K562 (cell line): ENCODE measurements around the gene GIMAP1. TPM values are rescaled to one million over a fixed set of nuclear protein-coding genes. Genes with fewer than 3 reads are reported as not detected.

Experiments
- ATAC-seq: fragments of 200-7000 bp; cut with Tn5 transposase; 3 replicates; pipeline ENCODE4 v1.9.1; 2020; ENCODE audit warnings: moderate library complexity
- BruUV-seq: library from RNA; stranded (reverse); fragments of 400-500 nt; replicated peaks from 2 replicates; lab custom pipeline; 2021; lab: Mats Ljungman, UMichigan
- CTCF ChIA-PET: fragments of 300-600 bp; formaldehyde crosslinking; extraction: SDS; loops from one replicate; lab custom pipeline; 2021; ENCODE audit warnings: low intra/inter-chr PET ratio; lab: Yijun Ruan, JAX
- POLR2A ChIA-PET: fragments of 300-600, 350-650 bp; sonication (Branson Sonifier 250); formaldehyde crosslinking; extraction: SDS; loops from one replicate; lab custom pipeline; 2021; ENCODE audit warnings: antibody characterized with exemption, inconsistent platforms; lab: Yijun Ruan, JAX
- DNase-seq, 4 experiments: peaks; one replicate each; pipeline versions ENCODE4 v3.0.0 to v3.0.0-alpha.2; 2011 to 2018; ENCODE audit warnings: low spot score in 3 of 4, mixed read lengths in 3 of 4; ENCODE audit errors: extremely low read depth in 1 of 4
- FAIRE-seq: peaks from 2 replicates; lab custom pipeline; 2011; peaks lifted over from hg19 to GRCh38; lab: Jason Lieb, UNC
- H2AFZ ChIP-seq: 2 replicates; pipeline ENCODE4 v1.6.0; 2011; ENCODE audit warnings: low read depth, low read length, control low read depth, inconsistent platforms
- H3K27ac ChIP-seq: fragments of 200-600 bp; 3 replicates; pipeline ENCODE4 v1.8.0; 2011; ENCODE audit warnings: low read depth, mild to moderate bottlenecking, control low read depth, inconsistent platforms, low read length, moderate library complexity, mixed read lengths; ENCODE audit errors: extremely low read depth
- H3K27me3 ChIP-seq, 2 experiments: fragments of 300-600 bp in 1 of 2; 2 replicates in 1 of 2; 3 replicates in 1 of 2; pipeline versions ENCODE4 v1.6.0 to v1.8.0; 2011; ENCODE audit warnings: inconsistent platforms in 2 of 2, low read length in 2 of 2, mild to moderate bottlenecking in 1 of 2, mixed read lengths in 1 of 2, moderate library complexity in 1 of 2; ENCODE audit not compliant: control insufficient read depth in 2 of 2, insufficient read depth in 2 of 2
- H3K36me3 ChIP-seq: fragments of 300-600 bp; 3 replicates; pipeline ENCODE4 v1.8.0; 2011; ENCODE audit warnings: mild to moderate bottlenecking, low read length, inconsistent platforms; ENCODE audit not compliant: control insufficient read depth, insufficient read depth
- H3K4me1 ChIP-seq, 2 experiments: fragments of 200-600 bp in 1 of 2; replicated peaks in 1 of 2; 2 replicates in 1 of 2; 3 replicates in 1 of 2; pipeline versions ENCODE4 v1.5.1 to v1.8.0; 2011; ENCODE audit warnings: inconsistent platforms in 2 of 2, low read length in 2 of 2, mild to moderate bottlenecking in 1 of 2, mixed read lengths in 1 of 2, moderate library complexity in 1 of 2; ENCODE audit not compliant: control insufficient read depth in 2 of 2, insufficient read depth in 2 of 2
- H3K4me2 ChIP-seq: 2 replicates; pipeline ENCODE4 v1.6.1; 2011; ENCODE audit warnings: low read length, control low read depth, inconsistent platforms, mixed read lengths; ENCODE audit not compliant: insufficient read depth
- H3K4me3 ChIP-seq: fragments of 200-600 bp; sonication (generic), shearing (Covaris generic); 2 replicates; pipeline ENCODE4 v1.5.1; 2016; ENCODE audit warnings: control low read depth, inconsistent platforms
- H3K79me2 ChIP-seq: fragments of 200-600 bp; 3 replicates; pipeline ENCODE4 v1.8.0; 2011; ENCODE audit warnings: low read length, inconsistent platforms; ENCODE audit not compliant: control insufficient read depth, insufficient read depth
- H3K9ac ChIP-seq, 2 experiments: 2 replicates each; pipeline versions ENCODE4 v1.6.0 to v1.6.1; 2011; ENCODE audit warnings: low read depth in 2 of 2, low read length in 2 of 2, control low read depth in 1 of 2, inconsistent platforms in 1 of 2, mild to moderate bottlenecking in 1 of 2, mixed read lengths in 1 of 2; ENCODE audit not compliant: insufficient read depth in 1 of 2
- H3K9me1 ChIP-seq: one replicate; pipeline ENCODE4 v1.6.0; 2011; ENCODE audit warnings: inconsistent platforms, mild to moderate bottlenecking, low read length, moderate library complexity; ENCODE audit not compliant: control insufficient read depth, insufficient read depth
- H3K9me3 ChIP-seq: replicated peaks from 2 replicates; pipeline ENCODE4 v1.5.1; 2011; ENCODE audit warnings: low read depth, low read length, inconsistent platforms; ENCODE audit not compliant: control insufficient read depth, insufficient read depth
- H4K20me1 ChIP-seq: replicated peaks from 2 replicates; pipeline ENCODE4 v1.6.1; 2011; ENCODE audit warnings: low read length, inconsistent platforms, mixed read lengths; ENCODE audit not compliant: control insufficient read depth, insufficient read depth
- BCOR ChIP-seq: fragments of 450-650 bp; IDR thresholded peaks from 2 replicates; pipeline ENCODE4 v1.6.1; 2016
- BHLHE40 ChIP-seq: IDR thresholded peaks from 2 replicates; pipeline ENCODE4 v1.6.1; 2011; ENCODE audit warnings: low read length, improper control_type of control experiment
- CBFA2T3 ChIP-seq: fragments of 450-650 bp; IDR thresholded peaks from 2 replicates; pipeline ENCODE4 v1.6.1; 2017
- ELF1 ChIP-seq: fragments of 200-800 bp; sonication (Bioruptor generic); IDR thresholded peaks from 2 replicates; pipeline ENCODE4 v1.6.1; 2016; ENCODE audit warnings: missing genetic modification characterization, missing compliant biosample characterization
- ETV6 ChIP-seq, 3 experiments: fragments of 150-350 bp in 1 of 3; sonication (generic) in 1 of 3; formaldehyde crosslinking in 1 of 3; IDR thresholded peaks; 2 replicates each; pipeline versions ENCODE4 v1.6.1 to v1.8.0; 2014 to 2022; ENCODE audit warnings: borderline replicate concordance in 2 of 3, low read depth in 2 of 3, antibody characterized with exemption in 1 of 3, low read length in 1 of 3, mild to moderate bottlenecking in 1 of 3, missing genetic modification reagents in 1 of 3
- FOXA3 ChIP-seq, 2 experiments: fragments of 450-650 bp in 1 of 2; sonication (generic) in 1 of 2; formaldehyde crosslinking; IDR thresholded peaks in 1 of 2; conservative IDR thresholded peaks in 1 of 2; 2 replicates each; pipeline versions ENCODE4 v1.4.0 to v1.8.0; 2020 to 2022; ENCODE audit warnings: mild to moderate bottlenecking in 2 of 2, missing genetic modification reagents in 1 of 2
- FOXJ2 ChIP-seq: fragments of 200-800 bp; sonication (Bioruptor generic); IDR thresholded peaks from 2 replicates; pipeline ENCODE4 v1.6.1; 2016; ENCODE audit warnings: missing genetic modification characterization, missing compliant biosample characterization
- NFE2L1 ChIP-seq: fragments of 450-650 bp; IDR thresholded peaks from 2 replicates; pipeline ENCODE4 v1.6.1; 2016; ENCODE audit warnings: missing genetic modification characterization, low read depth, mild to moderate bottlenecking, missing compliant biosample characterization, moderate library complexity, borderline replicate concordance
- RBM15 ChIP-seq: fragments of 200-400 bp; formaldehyde crosslinking; IDR thresholded peaks from 2 replicates; pipeline ENCODE4 v1.6.1; 2018; ENCODE audit warnings: mild to moderate bottlenecking, low read length, moderate library complexity; ENCODE audit not compliant: insufficient read depth
- THAP12 ChIP-seq: fragments of 250-450 bp; sonication (Bioruptor Pico); IDR thresholded peaks from 2 replicates; pipeline ENCODE4 v1.9.0; 2021; ENCODE audit warnings: mild to moderate bottlenecking, inconsistent platforms
- THRAP3 ChIP-seq: fragments of 450-650 bp; IDR thresholded peaks from 2 replicates; pipeline ENCODE4 v1.6.1; 2016; ENCODE audit warnings: mild to moderate bottlenecking, inconsistent platforms, borderline replicate concordance
- ZNF232 ChIP-seq: sonication (generic); formaldehyde crosslinking; IDR thresholded peaks from 2 replicates; pipeline ENCODE4 v1.8.0; 2022; ENCODE audit warnings: mild to moderate bottlenecking, missing genetic modification reagents
- ZNF431 ChIP-seq: sonication (generic); formaldehyde crosslinking; IDR thresholded peaks from 2 replicates; pipeline ENCODE4 v1.8.0; 2022; ENCODE audit warnings: mild to moderate bottlenecking, missing genetic modification reagents
- ZNF583 ChIP-seq: fragments of 250-450 bp; sonication (Bioruptor Pico); IDR thresholded peaks from 2 replicates; pipeline ENCODE4 v1.4.0; 2020
- WGBS: fragments of 100-300 bp; shearing (Covaris generic); methylation state at CpG from one replicate; pipeline ENCODE4 v1.1.6; 2016; ENCODE audit warnings: low coverage, mixed read lengths; ENCODE audit not compliant: insufficient coverage; ENCODE audit errors: missing lambda C conversion rate; 5-methylcytosine and 5-hydroxymethylcytosine counted together
- in situ Hi-C: fragments of 300-500 bp; cut with MboI; formaldehyde crosslinking; loops from 4 replicates; pipeline ENCODE4 v1.15.0; 2018; ENCODE audit warnings: inconsistent platforms, mixed read lengths
- intact Hi-C: fragments of 100-400 bp; cut with micrococcal nuclease; formaldehyde crosslinking; loops from 2 replicates; pipeline ENCODE4 v1.14.2; 2022
- polyA plus RNA-seq, 8 experiments: library from polyadenylated mRNA; depleted of rRNA in 4 of 8; stranded (reverse) in 5 of 8; unstranded in 3 of 8; fragments of >200 nt; fragmentation: Nextera tagmentation in 2 of 8; fragmentation: Illumina TruSeq in 1 of 8; extraction: Ambion mirVana in 2 of 8; extraction: Trizol in 1 of 8; gene quantifications; 2 replicates each; pipeline versions ENCODE4 v1.2.1 to v1.2.3, GENCODE V29; 2011 to 2014; ENCODE audit warnings: inconsistent platforms in 1 of 8, missing spikeins in 1 of 8
- total RNA-seq, 7 experiments: library from RNA; depleted of rRNA in 6 of 7; stranded (reverse); fragments of >200 nt in 6 of 7; fragmentation: Illumina TruSeq in 2 of 7; extraction: Trizol in 2 of 7; gene quantifications; 2 replicates each; pipeline versions ENCODE4 v1.2.1 to v1.2.3, GENCODE V29; 2011 to 2021; ENCODE audit warnings: low replicate concordance in 1 of 7

Gene GIMAP1
- total and polyA plus RNA-seq, 9 of the 15 experiments (the other 6 are each of a cell fraction or from before 2014, with no cell fraction given) = 0.04 to 0.13 TPM; not detected in 7

- Histone ChIP-seq H3K9me1 (no peaks in the 10 kb centered on the region), H3K36me3 (no peaks in the 10 kb centered on the region), H3K27me3 (peaks cover 12 to 32% of the 10 kb centered on the region in 2 experiments), H3K4me3 (no peak overlapping the region), H4K20me1 (peaks cover 5% of the 10 kb centered on the region; the same call in 1 of the 2 replicates), H3K9me3 (no peaks in the 10 kb centered on the region), H3K79me2 (no peaks in the 10 kb centered on the region), H2AFZ (no peak overlapping the region), H3K9ac (no peak overlapping the region), H3K4me1 (no peaks in the 10 kb centered on the region), H3K27ac (no peak overlapping the region), H3K4me2 (no peak overlapping the region)
- peak; percentile 42 for FAIRE-seq
- DNase-seq = peak in 2 of 4 experiments; percentile 4 to 18
- ATAC-seq = no peak
- intact Hi-C loops (loop anchor here (10.0 kb wide), 2 partner anchors 227 to 397 kb away; no protein-coding TSS in a partner anchor), in situ Hi-C loops (loop anchor here (25.0 kb wide), 1 partner anchor 464 kb away; no protein-coding TSS in a partner anchor)
- POLR2A ChIA-PET = no interaction called here
- TF ChIP-seq FOXJ2 (tag) (no peak), ETV6 (IDR thresholded peaks at IDR 0.05; ENCODE audit: borderline replicate concordance in 1 of 2, low read depth in 2 of 2, low read length in 1 of 2) (no peak), ETV6 (CRISPR knock-in tag; IDR thresholded peaks at IDR 0.05; ENCODE audit: borderline replicate concordance) (no peak), BCOR (no peak), RBM15 (no peak), FOXA3 (CRISPR knock-in tag; conservative IDR thresholded peaks at IDR 0.05 in 1 of 2, IDR thresholded peaks at IDR 0.05 in 1 of 2) (peak in 1 of 2 experiments; percentile 45; a peak in 1 of 4 replicates), THAP12 (CRISPR knock-in tag) (no peak), ZNF232 (CRISPR knock-in tag) (no peak), ELF1 (tag) (no peak), ZNF431 (CRISPR knock-in tag) (no peak), THRAP3 (no peak), ZNF583 (CRISPR knock-in tag) (no peak), BHLHE40 (no peak), CBFA2T3 (peak; percentile 24; the same call in 1 of the 2 replicates), NFE2L1 (no peak)
- CTCF ChIA-PET = no interaction called here
- 0% methylated on average over 2 of the region's 2 CpGs for WGBS
- no TSS peak for BruUV-seq
These were observed 35.3 kb downstream of the GIMAP1 start for GRCh38 chr7:150751702-150752101.
